GM21360 (cell line): ENCODE measurements around the gene S100A1.

ENCODE experiments used
- ATAC-seq: cut with Tn5 transposase; IDR thresholded peaks from one replicate; pipeline ENCODE4 v1.9.1; 2021; ENCODE audit warnings: mild to moderate bottlenecking, moderate library complexity; ENCODE audit not compliant: unreplicated experiment

The S100A1 gene

GRCh38 chr1:153610334-153610733 lies 17.9 kb upstream of the S100A1 start:
- ATAC-seq: no peak

- ATAC-seq: no peak
Observed at GRCh38 chr1:153610811-153611301, 17.4 kb upstream of the S100A1 start.

- ATAC-seq: no peak
Observed at GRCh38 chr1:153611356-153611755, 16.9 kb upstream of the S100A1 start.

- no peak for ATAC-seq
Observed at GRCh38 chr1:153612111-153612754, 16.0 kb upstream of the S100A1 start.

GRCh38 chr1:153612755-153613331 lies 15.4 kb upstream of the S100A1 start, which contains the start of gene S100A16:
Gene S100A16 (minus strand): TSS chr1:153613137. CDS start chr1:153608151, 4,986 bp downstream.
- no peak for ATAC-seq

- no peak for ATAC-seq
Observed at GRCh38 chr1:153613406-153613805, 14.8 kb upstream of the S100A1 start.

GRCh38 chr1:153614189-153614900 lies 13.9 kb upstream of the S100A1 start:
- no peak for ATAC-seq

- ATAC-seq: no peak
Observed at GRCh38 chr1:153614906-153615305, 13.3 kb upstream of the S100A1 start.

- ATAC-seq: no peak
Observed at GRCh38 chr1:153615406-153615805, 12.8 kb upstream of the S100A1 start.

- ATAC-seq: no peak
Observed at GRCh38 chr1:153616144-153616916, 11.9 kb upstream of the S100A1 start, which contains the start of gene S100A14. Gene S100A14 (minus strand): TSS chr1:153616325. CDS start chr1:153615858, 467 bp downstream.

GRCh38 chr1:153616917-153617311 lies 11.3 kb upstream of the S100A1 start:
- ATAC-seq: no peak

- no peak for ATAC-seq
Observed at GRCh38 chr1:153617663-153618062, 10.6 kb upstream of the S100A1 start.

GRCh38 chr1:153619171-153619570 lies 9.1 kb upstream of the S100A1 start:
- no peak for ATAC-seq

GRCh38 chr1:153623101-153623500 lies 5.1 kb upstream of the S100A1 start:
- ATAC-seq: no peak

- no peak for ATAC-seq
Observed at GRCh38 chr1:153624965-153625611, 3.1 kb upstream of the S100A1 start.

- ATAC-seq: no peak
Observed at GRCh38 chr1:153626477-153626903, 1.7 kb upstream of the S100A1 start.

GRCh38 chr1:153626904-153627714 lies 1.1 kb upstream of the S100A1 start, which contains the start of gene S100A13:
Gene S100A13 (minus strand): TSS chr1:153627505. CDS start chr1:153626472, 1,033 bp downstream.
- ATAC-seq: no peak

GRCh38 chr1:153628638-153629342 lies 556 bp downstream of the S100A1 start:
- ATAC-seq: no peak

GRCh38 chr1:153629343-153629665 lies 1.1 kb downstream of the S100A1 start:
- no peak for ATAC-seq
